HG03103 (cell line): ENCODE results near the gene ANKRD36.
"Not testable (repeated sequence)": the region's sequence is repeated elsewhere in the genome, so short reads cannot be mapped to it uniquely, and the experiment has no call there.

Source experiments
- ATAC-seq: cut with Tn5 transposase; IDR thresholded peaks from one replicate; pipeline ENCODE4 v1.9.1; 2021; ENCODE audit warnings: low read depth; ENCODE audit not compliant: unreplicated experiment

The ANKRD36 gene

GRCh38 chr2:97112320-97113049 is 468 bp upstream of the ANKRD36 start:
- not testable (repeated sequence) for ATAC-seq

- ATAC-seq, result not testable (repeated sequence)
Measured at GRCh38 chr2:97113882-97114255, 916 bp downstream of the ANKRD36 start.

DNA sequence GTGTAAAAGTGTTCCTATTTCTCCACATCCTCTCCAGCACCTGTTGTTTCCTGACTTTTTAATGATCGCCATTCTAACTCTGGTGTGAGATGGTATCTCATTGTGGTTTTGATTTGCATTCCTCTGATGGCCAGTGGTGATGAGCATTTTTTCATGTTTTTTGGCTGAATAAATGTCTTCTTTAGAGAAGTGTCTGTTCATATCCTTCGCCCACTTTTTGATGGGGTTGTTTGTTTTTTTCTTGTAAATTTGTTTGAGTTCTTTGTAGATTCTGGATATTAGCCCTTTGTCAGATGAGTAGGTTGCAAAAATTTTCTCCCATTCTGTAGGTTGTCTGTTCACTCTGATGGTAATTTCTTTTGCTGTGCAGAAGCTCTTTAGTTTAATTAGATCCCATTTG is 16.1 kb downstream of the ANKRD36 start:
- not testable (repeated sequence) for ATAC-seq

- not testable (repeated sequence) for ATAC-seq
Measured at GRCh38 chr2:97144016-97144415, 31.1 kb downstream of the ANKRD36 start.

DNA sequence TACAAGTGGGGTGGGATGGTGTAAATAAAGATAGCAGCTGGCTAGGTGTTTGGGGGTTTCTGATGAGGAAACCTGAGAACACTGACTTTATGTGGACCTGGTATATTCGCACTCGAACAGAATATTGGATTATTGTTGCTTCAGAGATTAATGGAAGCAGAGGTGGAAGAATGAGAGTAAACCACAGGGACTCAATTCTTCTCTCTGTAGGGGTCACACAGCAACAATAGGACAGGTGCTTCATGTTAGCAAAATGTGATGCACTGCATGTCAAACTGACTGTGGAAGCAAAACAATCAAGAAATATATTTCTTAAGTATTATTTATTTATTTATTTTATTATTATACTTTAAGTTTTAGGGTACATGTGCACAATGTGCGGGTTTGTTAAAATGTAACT is 53.6 kb downstream of the ANKRD36 start:
- ATAC-seq, result not testable (repeated sequence)

- ATAC-seq, result not testable (repeated sequence)
Measured at GRCh38 chr2:97167938-97168337, 55.0 kb downstream of the ANKRD36 start.

DNA sequence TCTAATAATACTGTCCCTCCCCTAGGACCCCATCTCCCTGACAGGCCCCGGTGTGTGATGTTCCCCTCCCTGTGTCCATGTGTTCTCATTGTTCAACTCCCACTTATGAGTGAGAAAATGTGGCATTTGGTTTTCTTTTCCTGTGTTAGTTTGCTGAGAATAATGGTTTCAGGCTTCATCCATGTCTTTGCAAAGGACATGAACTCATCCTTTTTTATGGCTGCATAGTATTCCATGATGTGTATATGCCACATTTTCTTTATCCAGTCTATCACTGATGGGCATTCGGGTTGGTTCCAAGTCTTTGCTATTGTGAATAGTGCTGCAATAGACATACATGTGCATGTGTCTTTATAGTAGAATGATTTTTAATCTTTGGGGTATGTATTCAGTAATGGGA is 55.6 kb downstream of the ANKRD36 start:
- ATAC-seq, result not testable (repeated sequence)

GRCh38 chr2:97180391-97180790 is 67.4 kb downstream of the ANKRD36 start:
- ATAC-seq, result not testable (repeated sequence)

DNA sequence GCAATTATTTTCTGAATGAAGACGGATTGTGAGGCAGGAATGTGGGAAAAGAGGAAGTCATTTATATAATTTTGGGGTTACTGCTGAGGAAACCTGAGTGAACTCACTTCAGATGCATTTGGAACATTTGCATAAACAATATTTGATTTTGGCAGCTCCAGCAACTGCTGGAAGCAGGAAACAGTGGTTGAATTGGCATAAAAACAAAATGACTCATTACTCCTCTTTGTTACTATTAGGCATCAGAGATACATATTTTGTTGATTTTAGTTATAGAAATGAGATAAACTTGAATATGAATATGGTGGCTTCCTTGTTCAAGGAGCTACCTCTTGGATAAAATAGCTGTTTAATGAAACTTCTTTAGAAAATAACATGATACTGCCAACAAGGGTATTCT is 82.4 kb downstream of the ANKRD36 start:
- ATAC-seq, result not testable (repeated sequence)

DNA sequence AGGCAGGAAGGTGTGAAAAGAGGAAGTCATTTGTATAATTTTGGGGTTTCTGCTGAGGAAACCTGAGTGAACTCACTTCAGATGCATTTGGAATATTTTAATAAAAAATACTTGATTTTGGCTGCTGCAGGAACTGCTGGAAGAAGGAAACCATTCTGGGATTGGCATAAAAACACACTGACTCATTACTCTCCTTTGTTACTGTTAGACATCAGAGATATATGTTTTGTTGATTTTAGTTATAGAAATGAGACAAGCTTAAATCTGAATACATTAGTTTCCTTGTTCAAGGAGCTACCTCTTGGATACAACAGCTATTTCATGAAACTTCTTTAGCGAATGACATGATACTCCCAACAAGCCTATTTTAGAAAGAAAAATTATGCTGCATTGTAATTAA is 84.3 kb downstream of the ANKRD36 start:
- not testable (repeated sequence) for ATAC-seq

- not testable (repeated sequence) for ATAC-seq
Measured at GRCh38 chr2:97200887-97201286, 87.9 kb downstream of the ANKRD36 start.

DNA sequence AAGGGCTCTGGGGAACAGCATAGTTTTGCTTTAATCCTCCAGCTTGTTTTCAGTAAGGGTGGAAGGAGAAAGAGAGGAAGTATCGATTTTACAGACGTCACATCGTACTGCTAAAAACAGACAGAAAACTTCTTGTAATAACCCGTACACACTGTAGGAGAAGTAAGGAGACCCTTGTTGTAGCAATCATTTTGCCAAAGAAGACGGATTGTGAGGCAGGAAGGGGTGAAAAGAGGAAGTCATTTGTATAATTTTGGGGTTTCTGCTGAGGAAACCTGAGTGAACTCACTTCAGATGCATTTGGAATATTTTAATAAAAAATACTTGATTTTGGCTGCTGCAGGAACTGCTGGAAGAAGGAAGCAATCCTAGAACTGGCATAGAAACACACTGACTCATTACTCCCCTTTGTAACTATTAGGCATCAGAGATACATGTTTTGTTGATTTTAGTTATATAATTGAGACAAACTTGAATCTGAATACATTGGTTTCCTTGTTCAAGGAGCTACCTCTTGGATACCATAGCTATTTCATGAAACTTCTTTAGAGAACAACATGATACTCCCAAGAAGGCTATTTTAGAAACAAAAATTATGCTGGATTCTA is 89.8 kb downstream of the ANKRD36 start:
- ATAC-seq, result not testable (repeated sequence)

GRCh38 chr2:97210325-97210724 is 97.4 kb downstream of the ANKRD36 start:
- no peak for ATAC-seq

GRCh38 chr2:97215025-97215424 is 102.1 kb downstream of the ANKRD36 start:
- not testable (repeated sequence) for ATAC-seq

GRCh38 chr2:97230848-97231585 is 118.1 kb downstream of the ANKRD36 start:
- not testable (repeated sequence) for ATAC-seq

- not testable (repeated sequence) for ATAC-seq
Measured at GRCh38 chr2:97232981-97233380, 120.0 kb downstream of the ANKRD36 start.

DNA sequence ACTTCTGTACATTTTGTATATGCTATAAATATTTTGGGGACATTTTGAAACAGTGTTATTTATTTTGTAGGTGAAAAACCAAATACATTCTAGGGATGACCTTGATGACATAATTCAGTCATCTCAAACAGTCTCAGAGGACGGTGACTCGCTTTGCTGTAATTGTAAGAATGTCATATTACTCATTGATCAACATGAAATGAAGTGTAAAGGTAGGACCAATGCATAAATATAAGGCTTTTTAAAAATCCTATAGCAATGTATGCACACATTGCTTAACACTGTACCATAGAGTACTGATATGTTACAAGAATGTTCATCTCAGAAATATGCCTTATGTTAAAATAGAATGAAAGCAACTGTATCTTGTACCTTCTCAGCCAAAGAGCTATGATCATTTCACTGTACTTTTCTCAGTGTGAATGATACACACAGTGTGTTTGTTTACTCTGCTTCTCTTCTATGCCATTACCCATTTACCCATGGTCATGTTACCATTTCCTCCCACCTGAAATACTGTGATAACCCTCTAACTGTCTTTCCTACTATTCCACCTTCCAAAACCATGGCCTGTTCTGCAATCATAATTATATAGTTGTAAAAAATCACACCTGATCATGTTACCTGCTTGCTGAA is 120.8 kb downstream of the ANKRD36 start:
- not testable (repeated sequence) for ATAC-seq

DNA sequence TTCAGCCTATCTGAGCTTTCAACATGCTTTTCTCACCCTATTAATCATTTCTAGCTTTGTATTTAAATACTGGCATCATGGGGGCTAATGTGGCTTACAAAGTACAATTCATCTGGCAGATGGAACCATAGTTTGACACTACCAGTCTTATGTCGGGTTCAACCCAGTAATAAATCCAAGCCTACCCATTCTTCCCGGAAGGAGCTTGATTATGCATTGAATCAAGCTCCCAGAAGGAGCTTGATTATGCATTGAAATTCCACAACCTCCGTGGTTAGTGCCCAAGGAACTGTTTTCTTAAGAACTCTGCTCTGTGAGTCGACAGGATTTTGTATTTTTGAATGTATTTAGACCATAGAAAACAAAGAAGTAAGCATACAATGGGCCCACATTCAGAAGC is 148.2 kb downstream of the ANKRD36 start:
- ATAC-seq, result not testable (repeated sequence)

DNA sequence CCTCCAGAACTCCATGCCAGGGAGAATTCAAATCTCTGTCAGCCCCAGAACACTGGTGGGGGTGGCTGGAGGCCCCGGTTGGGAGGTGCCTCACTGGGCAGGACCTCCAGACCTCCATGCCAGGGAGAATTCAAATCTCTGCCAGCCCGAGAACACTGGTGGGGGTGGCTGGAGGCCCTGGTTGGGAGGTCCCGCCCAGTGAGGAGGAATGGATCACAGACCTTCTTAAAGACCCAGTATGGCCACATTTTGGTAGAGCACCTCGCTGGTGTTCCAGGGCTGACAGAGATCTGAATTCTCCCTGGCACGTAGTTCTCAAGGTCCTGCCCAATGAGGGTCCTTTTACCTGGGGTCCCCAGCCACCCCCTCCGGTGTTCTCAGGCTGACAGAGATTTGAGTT is 153.5 kb downstream of the ANKRD36 start:
- ATAC-seq, result not testable (repeated sequence)

DNA sequence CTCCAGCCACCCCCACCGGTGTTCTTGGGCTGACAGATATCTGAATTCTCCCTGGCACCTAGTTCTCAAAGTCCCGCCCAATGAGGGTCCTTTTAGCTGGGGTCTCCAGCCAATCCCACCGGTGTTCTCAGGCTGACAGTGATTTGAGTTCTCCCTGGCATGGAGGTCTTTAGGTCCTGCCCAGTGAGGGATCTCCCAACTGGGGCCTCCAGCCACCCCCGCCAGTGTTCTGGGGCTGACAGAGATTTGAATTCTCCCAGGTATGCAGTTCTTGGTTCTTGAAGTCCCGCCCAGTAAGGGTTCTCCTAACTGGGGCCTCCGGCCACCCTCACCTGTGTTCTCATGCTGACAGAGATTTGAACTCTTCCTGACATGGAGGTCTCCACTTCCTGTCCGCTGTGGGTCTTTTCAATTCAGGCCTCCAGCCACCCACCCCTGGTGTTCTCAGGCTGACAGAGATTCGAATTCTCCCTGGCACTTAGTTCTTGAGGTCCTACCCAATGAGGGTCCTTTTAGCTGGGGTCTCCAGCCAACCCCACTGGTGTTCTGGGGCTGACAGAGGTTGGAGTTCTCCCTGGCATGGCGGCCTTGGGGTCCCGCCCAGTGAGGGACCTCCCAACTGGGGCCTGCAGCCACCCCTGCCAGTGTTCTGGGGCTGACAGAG is 154.6 kb downstream of the ANKRD36 start:
- no peak for ATAC-seq
